Vagina (tissue), 2 donors: Measurements from ENCODE around the gene CHST10. TPM values are rescaled to one million over a fixed set of nuclear protein-coding genes. Genes with fewer than 3 reads are reported as not detected.
"Not testable (repeated sequence)": the region's sequence is repeated elsewhere in the genome, so short reads cannot be mapped to it uniquely, and the experiment has no call there.

Experiments used
- DNase-seq, 2 donors: peaks; one replicate each; pipeline ENCODE4 v3.0.0-alpha.2; 2017; ENCODE audit errors: extremely low spot score in 2 of 2
- H3K27ac ChIP-seq: fragments of 200-600 bp; sonication (generic); one replicate; pipeline ENCODE4 v1.5.1; 2019
- H3K27me3 ChIP-seq: fragments of 200-600 bp; sonication (generic); one replicate; pipeline ENCODE4 v1.5.1; 2019
- H3K36me3 ChIP-seq, 2 donors: fragments of 200-600 bp; sonication (generic); one replicate each; pipeline ENCODE4 v1.5.1; 2017 to 2019
- H3K4me1 ChIP-seq: fragments of 200-600 bp; sonication (generic); one replicate; pipeline ENCODE4 v1.5.1; 2019
- H3K4me3 ChIP-seq, 2 donors: fragments of 200-600 bp; sonication (generic); 1 replicate in 1 of 2; 2 replicates in 1 of 2; pipeline ENCODE4 v1.5.1; 2016 to 2019
- H3K9me3 ChIP-seq: fragments of 200-600 bp; sonication (generic); one replicate; pipeline ENCODE4 v1.5.1; 2019
- CTCF ChIP-seq, 3 experiments: fragments of 450-650 bp in 2 of 3; fragments of 200-600 bp in 1 of 3; sonication (generic) in 1 of 3; IDR thresholded peaks; one replicate each; pipeline ENCODE4 v1.5.1; 2017 to 2019; ENCODE audit warnings: antibody characterized with exemption in 3 of 3, mild to moderate bottlenecking in 2 of 3, moderate library complexity in 2 of 3
- POLR2A ChIP-seq, 2 donors: fragments of 450-650 bp; IDR thresholded peaks; one replicate each; pipeline ENCODE4 v1.6.1; 2017; ENCODE audit warnings: antibody characterized with exemption in 2 of 2, mild to moderate bottlenecking in 2 of 2, moderate library complexity in 2 of 2
- POLR2AphosphoS5 ChIP-seq, 2 donors: sonication (generic); formaldehyde crosslinking; IDR thresholded peaks; one replicate each; pipeline ENCODE4 v1.9.0; 2017; ENCODE audit warnings: antibody characterized with exemption in 2 of 2, mild to moderate bottlenecking in 2 of 2, low read depth in 1 of 2; ENCODE audit not compliant: insufficient read depth in 1 of 2
- intact Hi-C: fragments of 100-400 bp; cut with DNase I; formaldehyde crosslinking; loops from one replicate; pipeline ENCODE4 v1.15.1; 2023
- total RNA-seq: library from RNA; depleted of rRNA; stranded (reverse); fragments of >200 nt; gene quantifications from one replicate; pipeline ENCODE4 v1.2.3, GENCODE V29; 2016

Gene CHST10
- total RNA-seq, 1 donor from 2014 or later: 5.6 TPM

GRCh38 chr2:100381240-100381639 is 36.2 kb downstream of the CHST10 start:
- no peaks in the 10 kb centered on the region for H3K4me1 ChIP-seq
- H3K27ac ChIP-seq: no peak overlapping the region

DNA sequence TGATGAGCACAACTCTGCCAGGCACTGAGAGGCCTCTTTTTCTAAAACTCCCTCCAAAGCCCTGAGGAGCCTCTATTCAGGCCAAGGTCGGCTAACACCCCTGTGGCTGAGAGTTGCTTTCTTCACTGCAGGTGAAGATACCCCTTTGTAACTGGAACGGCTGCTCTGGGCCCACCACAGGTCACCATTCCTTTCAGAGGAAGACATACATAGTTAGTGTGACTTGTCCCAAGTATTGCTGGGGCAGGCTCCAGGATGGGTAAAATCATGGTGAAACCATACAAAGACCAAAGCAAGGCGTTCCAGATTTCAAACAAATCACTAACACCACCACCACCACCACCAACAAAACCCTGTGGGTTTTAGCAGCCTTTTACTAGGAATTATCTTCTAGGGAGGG is 36.8 kb downstream of the CHST10 start:
- intact Hi-C loops: loop anchor here (5.0 to 10.0 kb wide), 2 partner anchors 116 to 818 kb away; no protein-coding TSS in a partner anchor
- Histone ChIP-seq H3K4me3 (no peak overlapping the region), H3K4me1 (no peaks in the 10 kb centered on the region), H3K36me3 (no peaks in the 10 kb centered on the region), H3K27me3 (no peaks in the 10 kb centered on the region), H3K27ac (no peak overlapping the region), H3K9me3 (no peaks in the 10 kb centered on the region)
- TF ChIP-seq POLR2A (IDR thresholded peaks at IDR 0.05) (no peak), CTCF (IDR thresholded peaks at IDR 0.05) (no peak), POLR2AphosphoS5 (IDR thresholded peaks at IDR 0.05; ENCODE audit: insufficient read depth in 1 of 2, low read depth in 1 of 2) (no peak)
- peak in 1 of 2 donors; percentile 65 for DNase-seq

More at GRCh38 chr2:100381240-100381639, 36.2 kb downstream of the CHST10 start:
- no peaks in the 10 kb centered on the region for H3K36me3 ChIP-seq
- intact Hi-C loops: loop anchor here (5.0 to 10.0 kb wide), 2 partner anchors 116 to 819 kb away; no protein-coding TSS in a partner anchor
- no peaks in the 10 kb centered on the region for H3K27me3 ChIP-seq
- no peak overlapping the region for H3K4me3 ChIP-seq
- no peaks in the 10 kb centered on the region for H3K9me3 ChIP-seq
- DNase-seq: peak in 1 of 2 donors; percentile 86
- TF ChIP-seq CTCF (IDR thresholded peaks at IDR 0.05) (peak; percentile 58 to 78 (median 73)), POLR2A (IDR thresholded peaks at IDR 0.05) (no peak)

GRCh38 chr2:100376836-100377235 is 40.6 kb downstream of the CHST10 start:
- H3K27me3 ChIP-seq: no peaks in the 10 kb centered on the region
- no peaks in the 10 kb centered on the region for H3K9me3 ChIP-seq
- intact Hi-C loops: no loop called here
- H3K4me3 ChIP-seq: no peak overlapping the region
- DNase-seq: no peak
- H3K4me1 ChIP-seq: no peaks in the 10 kb centered on the region
- H3K36me3 ChIP-seq: no peaks in the 10 kb centered on the region
- H3K27ac ChIP-seq: no peak overlapping the region
- TF ChIP-seq CTCF (IDR thresholded peaks at IDR 0.05) (no peak), POLR2A (IDR thresholded peaks at IDR 0.05) (no peak), POLR2AphosphoS5 (IDR thresholded peaks at IDR 0.05; ENCODE audit: insufficient read depth in 1 of 2, low read depth in 1 of 2) (no peak)

DNA sequence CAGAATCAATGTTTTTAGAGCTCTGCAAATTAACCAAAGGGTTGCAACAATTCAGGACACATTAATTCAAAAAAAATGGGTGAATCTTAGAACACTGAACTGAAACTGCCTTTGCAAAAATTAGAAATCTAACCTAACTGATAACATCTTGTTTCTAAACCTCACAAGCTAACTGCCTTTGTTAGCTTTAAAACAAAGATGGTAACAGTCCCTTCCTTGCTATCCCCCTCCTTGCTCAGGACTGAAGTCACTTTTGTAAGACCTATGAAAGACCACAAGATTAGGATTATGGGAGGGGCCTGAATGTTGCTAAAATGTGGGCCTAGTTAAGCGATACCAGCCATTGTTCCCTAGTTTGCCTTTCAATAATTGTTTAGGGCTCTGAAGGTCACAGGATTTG is 50.3 kb downstream of the CHST10 start:
- no peak for TF ChIP-seq POLR2A (IDR thresholded peaks at IDR 0.05)
- TF ChIP-seq POLR2AphosphoS5 (IDR thresholded peaks at IDR 0.05; ENCODE audit: insufficient read depth in 1 of 2, low read depth in 1 of 2): no peak
- no peak for TF ChIP-seq CTCF (IDR thresholded peaks at IDR 0.05)

GRCh38 chr2:100365434-100365833 is 52.0 kb downstream of the CHST10 start:
- peaks cover 5% of the 10 kb centered on the region for H3K4me1 ChIP-seq
- no peak overlapping the region for H3K4me3 ChIP-seq
- H3K36me3 ChIP-seq: no peaks in the 10 kb centered on the region
- no peak overlapping the region for H3K27ac ChIP-seq
- TF ChIP-seq POLR2A (IDR thresholded peaks at IDR 0.05) (no peak), POLR2AphosphoS5 (IDR thresholded peaks at IDR 0.05; ENCODE audit: insufficient read depth in 1 of 2, low read depth in 1 of 2) (peak in 1 of 2 donors; percentile 48), CTCF (IDR thresholded peaks at IDR 0.05) (no peak)
- H3K9me3 ChIP-seq: peaks cover 3% of the 10 kb centered on the region
- no peaks in the 10 kb centered on the region for H3K27me3 ChIP-seq
- intact Hi-C loops: no loop called here
- DNase-seq: no peak

More for the DNA sequence above, 50.3 kb downstream of the CHST10 start:
- H3K36me3 ChIP-seq: no peaks in the 10 kb centered on the region
- H3K4me1 ChIP-seq: peaks cover 5% of the 10 kb centered on the region
- H3K27ac ChIP-seq: no peak overlapping the region
- H3K4me3 ChIP-seq: no peak overlapping the region
- no peaks in the 10 kb centered on the region for H3K27me3 ChIP-seq
- intact Hi-C loops: no loop called here
- no peak for DNase-seq
- peaks cover 3% of the 10 kb centered on the region for H3K9me3 ChIP-seq

DNA sequence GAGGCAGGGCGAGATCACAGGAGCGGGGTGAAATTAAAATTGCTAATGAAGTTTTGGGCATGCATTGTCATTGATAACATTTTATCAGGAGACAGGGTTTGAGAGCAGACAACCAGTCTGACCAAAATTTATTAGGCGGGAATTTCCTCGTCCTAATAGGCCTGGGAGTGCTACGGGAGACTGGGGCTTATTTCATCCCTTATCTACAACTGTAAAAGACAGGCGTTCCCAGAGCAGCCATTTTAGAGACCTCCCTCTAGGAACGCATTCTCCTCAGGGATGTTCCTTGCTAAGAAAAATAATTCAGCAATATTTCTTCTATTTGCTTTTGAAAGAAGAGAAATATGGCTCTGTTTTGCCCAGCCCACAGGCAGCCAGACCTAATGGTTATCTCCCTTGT is 55.2 kb downstream of the CHST10 start:
- intact Hi-C loops, H3K4me3 ChIP-seq, H3K36me3 ChIP-seq, H3K27me3 ChIP-seq, H3K9me3 ChIP-seq, H3K27ac ChIP-seq, H3K4me1 ChIP-seq, DNase-seq: not testable (repeated sequence)
